Neutrophil (primary cell): ENCODE data around the gene SERPINB1.

ENCODE experiments used
- H3K27ac ChIP-seq: fragments of 200-600 bp; sonication (generic); 2 replicates; pipeline ENCODE4 v1.5.1; 2016; ENCODE audit warnings: mild to moderate bottlenecking, moderate library complexity
- H3K27me3 ChIP-seq: fragments of 200-600 bp; sonication (generic); 2 replicates; pipeline ENCODE4 v1.6.0; 2016; ENCODE audit warnings: mild to moderate bottlenecking
- H3K36me3 ChIP-seq: fragments of 200-600 bp; sonication (generic); 2 replicates; pipeline ENCODE4 v1.5.1; 2017
- H3K4me1 ChIP-seq, 2 experiments: fragments of 200-600 bp in 1 of 2; sonication (generic) in 1 of 2; 1 replicate in 1 of 2; 2 replicates in 1 of 2; pipeline versions ENCODE4 v1.5.1 to v1.6.1; 2013 to 2016; ENCODE audit warnings: low read depth in 1 of 2, low read length in 1 of 2, mild to moderate bottlenecking in 1 of 2, moderate library complexity in 1 of 2; ENCODE audit not compliant: control insufficient read depth in 1 of 2, insufficient read depth in 1 of 2
- H3K4me3 ChIP-seq, 2 experiments: fragments of 200-600 bp in 1 of 2; sonication (generic) in 1 of 2; 1 replicate in 1 of 2; 2 replicates in 1 of 2; pipeline ENCODE4 v1.5.1; 2013 to 2016; ENCODE audit warnings: low read depth in 1 of 2, low read length in 1 of 2, mild to moderate bottlenecking in 1 of 2, moderate library complexity in 1 of 2
- H3K9me3 ChIP-seq: fragments of 200-600 bp; sonication (generic); 2 replicates; pipeline ENCODE4 v1.5.1; 2016
- CTCF ChIP-seq: fragments of 200-600 bp; sonication (generic); IDR thresholded peaks from 2 replicates; pipeline ENCODE4 v1.5.1; 2016; ENCODE audit warnings: antibody characterized with exemption

SERPINB1 gene

GRCh38 chr6:2875359-2876191 lies 33.9 kb upstream of the SERPINB1 start:
- no peak for TF ChIP-seq CTCF
- Histone ChIP-seq H3K4me3 (peak overlapping the region; percentile 80 to 82), H3K4me1 (peaks cover 43 to 46% of the 10 kb centered on the region in 2 experiments), H3K27me3 (no peaks in the 10 kb centered on the region), H3K36me3 (no peaks in the 10 kb centered on the region), H3K27ac (peak overlapping the region; percentile 78), H3K9me3 (no peaks in the 10 kb centered on the region)

- H3K36me3 ChIP-seq: no peaks in the 10 kb centered on the region
- peaks cover 43 to 46% of the 10 kb centered on the region in 2 experiments for H3K4me1 ChIP-seq
- H3K27ac ChIP-seq: peak overlapping the region; percentile 9
- H3K27me3 ChIP-seq: no peaks in the 10 kb centered on the region
- no peaks in the 10 kb centered on the region for H3K9me3 ChIP-seq
- no peak overlapping the region for H3K4me3 ChIP-seq
- TF ChIP-seq CTCF: no peak
These were observed 32.0 kb upstream of the SERPINB1 start for GRCh38 chr6:2873643-2874042.

GRCh38 chr6:2872423-2873358 lies 31.0 kb upstream of the SERPINB1 start:
- Histone ChIP-seq H3K36me3 (no peaks in the 10 kb centered on the region), H3K27me3 (no peaks in the 10 kb centered on the region), H3K4me1 (peaks cover 43 to 55% of the 10 kb centered on the region in 2 experiments), H3K4me3 (peak overlapping the region in 1 of 2 experiments; percentile 22), H3K27ac (peak overlapping the region; percentile 11), H3K9me3 (no peaks in the 10 kb centered on the region)
- TF ChIP-seq CTCF: no peak

GRCh38 chr6:2871953-2872352 lies 30.3 kb upstream of the SERPINB1 start:
- TF ChIP-seq CTCF: no peak
- H3K36me3 ChIP-seq: no peaks in the 10 kb centered on the region
- H3K27ac ChIP-seq: peak overlapping the region; percentile 11
- no peaks in the 10 kb centered on the region for H3K9me3 ChIP-seq
- no peaks in the 10 kb centered on the region for H3K27me3 ChIP-seq
- peak overlapping the region in 1 of 2 experiments; percentile 22 for H3K4me3 ChIP-seq
- H3K4me1 ChIP-seq: peaks cover 43 to 55% of the 10 kb centered on the region in 2 experiments

GRCh38 chr6:2871102-2871501 lies 29.4 kb upstream of the SERPINB1 start:
- H3K4me1 ChIP-seq: peaks cover 35 to 48% of the 10 kb centered on the region in 2 experiments
- no peak for TF ChIP-seq CTCF
- H3K36me3 ChIP-seq: no peaks in the 10 kb centered on the region
- no peaks in the 10 kb centered on the region for H3K27me3 ChIP-seq
- H3K4me3 ChIP-seq: no peak overlapping the region
- no peak overlapping the region for H3K27ac ChIP-seq
- no peaks in the 10 kb centered on the region for H3K9me3 ChIP-seq
